Hepatic stellate cell (primary cell): ENCODE results near the gene GHR.

ENCODE experiments used
- DNase-seq: peaks from one replicate; pipeline ENCODE4 v3.0.0; 2011; ENCODE audit warnings: low spot score

The GHR gene

GRCh38 chr5:42423285-42424165, at the start of gene GHR:
TSS of gene GHR (plus strand) at chr5:42423439. CDS start at chr5:42565875, 142,436 bp downstream.
- peak; percentile 78 for DNase-seq

GRCh38 chr5:42374679-42375273, 48.5 kb upstream of the GHR start:
- DNase-seq = no peak

- DNase-seq = no peak
Measured at GRCh38 chr5:42377496-42377895, 45.7 kb upstream of the GHR start.

GRCh38 chr5:42381973-42382372, 41.3 kb upstream of the GHR start:
- DNase-seq = no peak

GRCh38 chr5:42387563-42387962, 35.7 kb upstream of the GHR start:
- no peak for DNase-seq

- DNase-seq = no peak
Measured at GRCh38 chr5:42390115-42390514, 33.1 kb upstream of the GHR start.

- no peak for DNase-seq
Measured at GRCh38 chr5:42392917-42393316, 30.3 kb upstream of the GHR start.

GRCh38 chr5:42396111-42396510, 27.1 kb upstream of the GHR start:
- no peak for DNase-seq

GRCh38 chr5:42397267-42397666, 26.0 kb upstream of the GHR start:
- no peak for DNase-seq

GRCh38 chr5:42399702-42400101, 23.5 kb upstream of the GHR start:
- DNase-seq = no peak

- DNase-seq = no peak
Measured at GRCh38 chr5:42400474-42400873, 22.8 kb upstream of the GHR start.

- DNase-seq = no peak
Measured at GRCh38 chr5:42403236-42403635, 20.0 kb upstream of the GHR start.

- no peak for DNase-seq
Measured at GRCh38 chr5:42404366-42404765, 18.9 kb upstream of the GHR start.

GRCh38 chr5:42419294-42419693, 3.9 kb upstream of the GHR start:
- no peak for DNase-seq

GRCh38 chr5:42422656-42423280, 471 bp upstream of the GHR start:
- DNase-seq = no peak

- DNase-seq = no peak
Measured at GRCh38 chr5:42426016-42426415, 2.8 kb downstream of the GHR start.

GRCh38 chr5:42429694-42430093, 6.5 kb downstream of the GHR start:
- no peak for DNase-seq

GRCh38 chr5:42434047-42434724, 10.9 kb downstream of the GHR start:
- no peak for DNase-seq

GRCh38 chr5:42436051-42436450, 12.8 kb downstream of the GHR start:
- DNase-seq = no peak

- DNase-seq = no peak
Measured at GRCh38 chr5:42454216-42454995, 31.2 kb downstream of the GHR start.

GRCh38 chr5:42461033-42461432, 37.8 kb downstream of the GHR start:
- no peak for DNase-seq

- DNase-seq = no peak
Measured at GRCh38 chr5:42461507-42461906, 38.3 kb downstream of the GHR start.
